ENCODE results near the gene TTLL11. TPM values are rescaled to one million over a fixed set of nuclear protein-coding genes. Genes with fewer than 3 reads are reported as not detected.

Gene TTLL11
- total RNA-seq, 1 experiment from 2014 or later, result 13.6 TPM

- POLR2A ChIA-PET, result no interaction called here
- no peak overlapping the region for H3K4me3 Mint-ChIP-seq (ENCODE audit: unreplicated experiment)
- no peaks in the 10 kb centered on the region for H3K36me3 Mint-ChIP-seq (ENCODE audit: insufficient read depth, unreplicated experiment)
- H3K9me3 Mint-ChIP-seq (ENCODE audit: unreplicated experiment), result no peaks in the 10 kb centered on the region
- peaks cover 8% of the 10 kb centered on the region for H3K4me1 Mint-ChIP-seq (ENCODE audit: insufficient read depth, unreplicated experiment)
- CTCF ChIA-PET, result interaction anchor here (0.5 to 7.5 kb wide), 2 partner anchors 8 to 16 kb away, joined by 4 to 75 read pairs; no protein-coding TSS in a partner anchor
- no TSS peak for BruUV-seq (replicated peaks)
- no peaks in the 10 kb centered on the region for H3K27me3 Mint-ChIP-seq (ENCODE audit: insufficient read depth, unreplicated experiment)
- no peak for TF ChIP-seq CTCF (IDR thresholded peaks at IDR 0.05; ENCODE audit: unreplicated experiment)
- intact Hi-C loops (cut with micrococcal nuclease), result no loop called here
- no peak overlapping the region for H3K27ac Mint-ChIP-seq (ENCODE audit: low read depth, unreplicated experiment)
- no peak for DNase-seq (ENCODE audit: unreplicated experiment)
These were observed 37.7 kb upstream of the TTLL11 start for GRCh38 chr9:122130837-122131236.

- CTCF ChIA-PET, result interaction anchor here (0.5 to 12.2 kb wide), 4 partner anchors 135 to 453 kb away, joined by 3 to 473 read pairs (median 3); partner anchors contain the start of genes MRRF and RBM18
- Mint-ChIP-seq H3K27ac (ENCODE audit: low read depth, unreplicated experiment) (no peak overlapping the region), H3K4me3 (ENCODE audit: unreplicated experiment) (no peak overlapping the region), H3K4me1 (ENCODE audit: insufficient read depth, unreplicated experiment) (peaks cover 17% of the 10 kb centered on the region), H3K27me3 (ENCODE audit: insufficient read depth, unreplicated experiment) (peaks cover under 1% of the 10 kb centered on the region), H3K36me3 (ENCODE audit: insufficient read depth, unreplicated experiment) (peaks cover 5% of the 10 kb centered on the region), H3K9me3 (ENCODE audit: unreplicated experiment) (no peaks in the 10 kb centered on the region)
- BruUV-seq (replicated peaks), result no TSS peak
- no peak for TF ChIP-seq CTCF (IDR thresholded peaks at IDR 0.05; ENCODE audit: unreplicated experiment)
- POLR2A ChIA-PET, result no interaction called here
- DNase-seq (ENCODE audit: unreplicated experiment), result no peak
- intact Hi-C loops (cut with micrococcal nuclease), result loop anchor here (10.0 kb wide), 1 partner anchor 445 kb away; no protein-coding TSS in a partner anchor
These were observed 36.9 kb upstream of the TTLL11 start for GRCh38 chr9:122129969-122130368.

- intact Hi-C loops (cut with micrococcal nuclease), result loop anchor here (10.0 kb wide), 1 partner anchor 444 kb away; no protein-coding TSS in a partner anchor
- Mint-ChIP-seq H3K27me3 (ENCODE audit: insufficient read depth, unreplicated experiment) (peaks cover 10% of the 10 kb centered on the region), H3K36me3 (ENCODE audit: insufficient read depth, unreplicated experiment) (peaks cover 6% of the 10 kb centered on the region), H3K4me1 (ENCODE audit: insufficient read depth, unreplicated experiment) (peaks cover 18% of the 10 kb centered on the region), H3K4me3 (ENCODE audit: unreplicated experiment) (no peak overlapping the region), H3K27ac (ENCODE audit: low read depth, unreplicated experiment) (no peak overlapping the region), H3K9me3 (ENCODE audit: unreplicated experiment) (no peaks in the 10 kb centered on the region)
- ChIA-PET CTCF (interaction anchor here (0.6 to 12.2 kb wide), 4 partner anchors 10 to 218 kb away, joined by 3 to 473 read pairs (median 120); no protein-coding TSS in a partner anchor), POLR2A (interaction anchor here (0.7 kb wide), 1 partner anchor 755 kb away, joined by 4 read pairs; no protein-coding TSS in a partner anchor)
- no TSS peak for BruUV-seq (replicated peaks)
- no peak for TF ChIP-seq CTCF (IDR thresholded peaks at IDR 0.05; ENCODE audit: unreplicated experiment)
- no peak for DNase-seq (ENCODE audit: unreplicated experiment)
These were observed 35.8 kb upstream of the TTLL11 start for GRCh38 chr9:122128969-122129343.

- H3K36me3 Mint-ChIP-seq (ENCODE audit: insufficient read depth, unreplicated experiment), result peaks cover 6% of the 10 kb centered on the region
- DNase-seq (ENCODE audit: unreplicated experiment), result no peak
- POLR2A ChIA-PET, result no interaction called here
- TF ChIP-seq CTCF (IDR thresholded peaks at IDR 0.05; ENCODE audit: unreplicated experiment), result no peak
- H3K27me3 Mint-ChIP-seq (ENCODE audit: insufficient read depth, unreplicated experiment), result peaks cover 11% of the 10 kb centered on the region
- CTCF ChIA-PET, result interaction anchor here (0.5 to 12.2 kb wide), 10 partner anchors 11 to 321 kb away, joined by 3 to 473 read pairs (median 3); partner anchors contain the start of genes MRRF and RBM18
- H3K27ac Mint-ChIP-seq (ENCODE audit: low read depth, unreplicated experiment), result no peak overlapping the region
- no peak overlapping the region for H3K4me3 Mint-ChIP-seq (ENCODE audit: unreplicated experiment)
- H3K9me3 Mint-ChIP-seq (ENCODE audit: unreplicated experiment), result no peaks in the 10 kb centered on the region
- peaks cover 18% of the 10 kb centered on the region for H3K4me1 Mint-ChIP-seq (ENCODE audit: insufficient read depth, unreplicated experiment)
- intact Hi-C loops (cut with micrococcal nuclease), result loop anchor here (10.0 kb wide), 1 partner anchor 443 kb away; no protein-coding TSS in a partner anchor
- no TSS peak for BruUV-seq (replicated peaks)
These were observed 35.2 kb upstream of the TTLL11 start for GRCh38 chr9:122128007-122128968.
